HepG2 (cell line): ENCODE measurements around the gene MAN2C1. TPM values are rescaled to one million over a fixed set of nuclear protein-coding genes. Genes with fewer than 3 reads are reported as not detected.

ENCODE experiments used
- ATAC-seq: fragments of 200-7000 bp; cut with Tn5 transposase; 3 replicates; pipeline ENCODE4 v1.9.1; 2020; ENCODE audit warnings: mild to moderate bottlenecking, moderate library complexity
- BruUV-seq: library from RNA; stranded (reverse); fragments of 400-500 nt; replicated peaks from 2 replicates; lab custom pipeline; 2021; lab: Mats Ljungman, UMichigan
- CTCF ChIA-PET: fragments of 300-600 bp; formaldehyde crosslinking; extraction: SDS; loops from one replicate; lab custom pipeline; 2021; ENCODE audit warnings: low total read pairs, inconsistent platforms, low intra/inter-chr PET ratio; lab: Yijun Ruan, JAX
- POLR2A ChIA-PET: fragments of 350-600 bp; sonication (Branson Sonifier 250); formaldehyde crosslinking; loops from one replicate; lab custom pipeline; 2020; ENCODE audit warnings: antibody characterized with exemption, inconsistent platforms; lab: Yijun Ruan, JAX
- DNase-seq: peaks from one replicate; pipeline ENCODE4 v3.0.0-alpha.2; 2015; ENCODE audit warnings: low spot score
- FAIRE-seq: peaks from 3 replicates; lab custom pipeline; 2011; peaks lifted over from hg19 to GRCh38; lab: Jason Lieb, UNC
- H2AFZ ChIP-seq: one replicate; pipeline ENCODE4 v1.6.1; 2011; ENCODE audit warnings: low read length, inconsistent platforms
- H3K27ac ChIP-seq: fragments of 300-600 bp; 3 replicates; pipeline ENCODE4 v1.8.0; 2011; ENCODE audit warnings: mixed run types, mild to moderate bottlenecking, mixed read lengths, low read length, inconsistent platforms; ENCODE audit not compliant: insufficient read depth; ENCODE audit errors: extremely low read length
- H3K27me3 ChIP-seq, 2 experiments: fragments of 200-600 bp in 1 of 2; 2 replicates in 1 of 2; 3 replicates in 1 of 2; pipeline versions ENCODE4 v1.6.0 to v1.8.0; 2011; ENCODE audit warnings: low read length in 2 of 2, mild to moderate bottlenecking in 2 of 2, moderate library complexity in 2 of 2, inconsistent platforms in 1 of 2; ENCODE audit not compliant: insufficient read depth in 2 of 2, control insufficient read depth in 1 of 2
- H3K36me3 ChIP-seq, 2 experiments: fragments of 200-600 bp in 1 of 2; replicated peaks in 1 of 2; 2 replicates in 1 of 2; 3 replicates in 1 of 2; pipeline versions ENCODE4 v1.5.1 to v1.8.0; 2011; ENCODE audit warnings: low read length in 2 of 2, inconsistent platforms in 1 of 2; ENCODE audit not compliant: insufficient read depth in 2 of 2, control insufficient read depth in 1 of 2
- H3K4me1 ChIP-seq: 2 replicates; pipeline ENCODE4 v1.5.1; 2012; ENCODE audit warnings: low read length, inconsistent platforms; ENCODE audit not compliant: insufficient read depth
- H3K4me2 ChIP-seq: 2 replicates; pipeline ENCODE4 v1.6.0; 2011; ENCODE audit warnings: low read depth, low read length, inconsistent platforms
- H3K4me3 ChIP-seq, 3 experiments: fragments of 200-600 bp in 1 of 3; sonication (generic), shearing (Covaris generic) in 1 of 3; replicated peaks in 1 of 3; 2 replicates each; pipeline ENCODE4 v1.5.1; 2011 to 2016; ENCODE audit warnings: low read length in 3 of 3, inconsistent platforms in 2 of 3, low read depth in 2 of 3, mild to moderate bottlenecking in 2 of 3, control low read depth in 1 of 3, mixed read lengths in 1 of 3; ENCODE audit not compliant: insufficient read depth in 1 of 3
- H3K79me2 ChIP-seq: one replicate; pipeline ENCODE4 v1.6.1; 2011; ENCODE audit warnings: low read length, inconsistent platforms; ENCODE audit not compliant: insufficient read depth
- H3K9ac ChIP-seq: 2 replicates; pipeline ENCODE4 v1.6.0; 2011; ENCODE audit warnings: mild to moderate bottlenecking, low read depth, low read length, inconsistent platforms; ENCODE audit not compliant: insufficient read depth
- H3K9me3 ChIP-seq: 2 replicates; pipeline ENCODE4 v1.5.1; 2012; ENCODE audit warnings: mild to moderate bottlenecking, low read length
- H4K20me1 ChIP-seq: 2 replicates; pipeline ENCODE4 v1.6.0; 2011; ENCODE audit warnings: inconsistent platforms, mild to moderate bottlenecking, low read length, moderate library complexity; ENCODE audit not compliant: insufficient read depth
- AGO2 ChIP-seq: fragments of 200-400 bp; formaldehyde crosslinking; optimal IDR thresholded peaks from 2 replicates; pipeline ENCODE3; 2017; ENCODE audit warnings: mild to moderate bottlenecking, low read depth, low read length, moderate library complexity
- PBX2 ChIP-seq: IDR thresholded peaks from 2 replicates; pipeline ENCODE4 v1.6.1; 2016; ENCODE audit warnings: control low read depth
- ZNF629 ChIP-seq: sonication (generic); formaldehyde crosslinking; conservative IDR thresholded peaks from 2 replicates; pipeline ENCODE4 v1.5.0; 2020; ENCODE audit warnings: missing genetic modification reagents
- ZSCAN31 ChIP-seq: sonication (generic); formaldehyde crosslinking; IDR thresholded peaks from 2 replicates; pipeline ENCODE4 v1.5.0; 2020; ENCODE audit warnings: low read depth, mild to moderate bottlenecking, missing genetic modification reagents
- ZSCAN9 ChIP-seq: IDR thresholded peaks from 2 replicates; pipeline ENCODE4 v1.6.1; 2016; ENCODE audit warnings: borderline replicate concordance
- WGBS: methylation state at CpG from one replicate; pipeline ENCODE4 v1.1.6; 2017; ENCODE audit warnings: low lambda C conversion rate; 5-methylcytosine and 5-hydroxymethylcytosine counted together
- in situ Hi-C: cut with HindIII; loops from 2 replicates; pipeline ENCODE4 v1.10.0; 2017; ENCODE audit warnings: low pct_unique_long_range_greater_than_20kb; ENCODE audit not compliant: extremely low pct_ligation_motif_present
- intact Hi-C: fragments of 100-400 bp; cut with micrococcal nuclease; formaldehyde crosslinking; loops from one replicate; pipeline ENCODE4 v1.10.0; 2022; ENCODE audit not compliant: unreplicated experiment
- polyA plus RNA-seq, 8 experiments: library from polyadenylated mRNA; depleted of rRNA in 3 of 8; stranded (reverse) in 7 of 8; unstranded in 1 of 8; fragments of >200 nt; fragmentation: Illumina TruSeq in 4 of 8; extraction: Trizol in 4 of 8; gene quantifications; 2 replicates each; pipeline versions ENCODE4 v1.2.1 to v1.2.3, GENCODE V29; 2011 to 2016; ENCODE audit warnings: low read depth in 4 of 8, missing spikeins in 1 of 8, mixed read lengths in 1 of 8; ENCODE audit not compliant: insufficient read depth in 1 of 8
- total RNA-seq, 5 experiments: library from RNA; depleted of rRNA; stranded (reverse); fragments of >200 nt; fragmentation: Illumina TruSeq; extraction: Trizol; gene quantifications; 2 replicates each; pipeline ENCODE4 v1.2.3, GENCODE V29; 2016; ENCODE audit warnings: low read depth in 1 of 5
- TF ChIP-seq, protein P1 (sequence below): sonication (generic); formaldehyde crosslinking; IDR thresholded peaks from 2 replicates; pipeline ENCODE4 v1.5.1; 2020; ENCODE audit warnings: mild to moderate bottlenecking, missing genetic modification reagents, moderate library complexity

The MAN2C1 gene
- total and polyA plus RNA-seq, 2 of the 13 experiments (the other 11 are each of a cell fraction or from before 2014, with no cell fraction given), result 62.6 to 71.0 TPM

GRCh38 chr15:75359537-75360250 is 8.7 kb downstream of the MAN2C1 start (continued):
- TF ChIP-seq PBX2 (CRISPR knock-in tag), result no peak
- TF ChIP-seq ZSCAN9 (CRISPR knock-in tag), result no peak
- TF ChIP-seq ZSCAN31, result no peak
- TF ChIP-seq, protein P1, sequence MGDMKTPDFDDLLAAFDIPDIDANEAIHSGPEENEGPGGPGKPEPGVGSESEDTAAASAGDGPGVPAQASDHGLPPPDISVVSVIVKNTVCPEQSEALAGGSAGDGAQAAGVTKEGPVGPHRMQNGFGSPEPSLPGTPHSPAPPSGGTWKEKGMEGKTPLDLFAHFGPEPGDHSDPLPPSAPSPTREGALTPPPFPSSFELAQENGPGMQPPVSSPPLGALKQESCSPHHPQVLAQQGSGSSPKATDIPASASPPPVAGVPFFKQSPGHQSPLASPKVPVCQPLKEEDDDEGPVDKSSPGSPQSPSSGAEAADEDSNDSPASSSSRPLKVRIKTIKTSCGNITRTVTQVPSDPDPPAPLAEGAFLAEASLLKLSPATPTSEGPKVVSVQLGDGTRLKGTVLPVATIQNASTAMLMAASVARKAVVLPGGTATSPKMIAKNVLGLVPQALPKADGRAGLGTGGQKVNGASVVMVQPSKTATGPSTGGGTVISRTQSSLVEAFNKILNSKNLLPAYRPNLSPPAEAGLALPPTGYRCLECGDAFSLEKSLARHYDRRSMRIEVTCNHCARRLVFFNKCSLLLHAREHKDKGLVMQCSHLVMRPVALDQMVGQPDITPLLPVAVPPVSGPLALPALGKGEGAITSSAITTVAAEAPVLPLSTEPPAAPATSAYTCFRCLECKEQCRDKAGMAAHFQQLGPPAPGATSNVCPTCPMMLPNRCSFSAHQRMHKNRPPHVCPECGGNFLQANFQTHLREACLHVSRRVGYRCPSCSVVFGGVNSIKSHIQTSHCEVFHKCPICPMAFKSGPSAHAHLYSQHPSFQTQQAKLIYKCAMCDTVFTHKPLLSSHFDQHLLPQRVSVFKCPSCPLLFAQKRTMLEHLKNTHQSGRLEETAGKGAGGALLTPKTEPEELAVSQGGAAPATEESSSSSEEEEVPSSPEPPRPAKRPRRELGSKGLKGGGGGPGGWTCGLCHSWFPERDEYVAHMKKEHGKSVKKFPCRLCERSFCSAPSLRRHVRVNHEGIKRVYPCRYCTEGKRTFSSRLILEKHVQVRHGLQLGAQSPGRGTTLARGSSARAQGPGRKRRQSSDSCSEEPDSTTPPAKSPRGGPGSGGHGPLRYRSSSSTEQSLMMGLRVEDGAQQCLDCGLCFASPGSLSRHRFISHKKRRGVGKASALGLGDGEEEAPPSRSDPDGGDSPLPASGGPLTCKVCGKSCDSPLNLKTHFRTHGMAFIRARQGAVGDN (CRISPR knock-in tag), result no peak

DNA sequence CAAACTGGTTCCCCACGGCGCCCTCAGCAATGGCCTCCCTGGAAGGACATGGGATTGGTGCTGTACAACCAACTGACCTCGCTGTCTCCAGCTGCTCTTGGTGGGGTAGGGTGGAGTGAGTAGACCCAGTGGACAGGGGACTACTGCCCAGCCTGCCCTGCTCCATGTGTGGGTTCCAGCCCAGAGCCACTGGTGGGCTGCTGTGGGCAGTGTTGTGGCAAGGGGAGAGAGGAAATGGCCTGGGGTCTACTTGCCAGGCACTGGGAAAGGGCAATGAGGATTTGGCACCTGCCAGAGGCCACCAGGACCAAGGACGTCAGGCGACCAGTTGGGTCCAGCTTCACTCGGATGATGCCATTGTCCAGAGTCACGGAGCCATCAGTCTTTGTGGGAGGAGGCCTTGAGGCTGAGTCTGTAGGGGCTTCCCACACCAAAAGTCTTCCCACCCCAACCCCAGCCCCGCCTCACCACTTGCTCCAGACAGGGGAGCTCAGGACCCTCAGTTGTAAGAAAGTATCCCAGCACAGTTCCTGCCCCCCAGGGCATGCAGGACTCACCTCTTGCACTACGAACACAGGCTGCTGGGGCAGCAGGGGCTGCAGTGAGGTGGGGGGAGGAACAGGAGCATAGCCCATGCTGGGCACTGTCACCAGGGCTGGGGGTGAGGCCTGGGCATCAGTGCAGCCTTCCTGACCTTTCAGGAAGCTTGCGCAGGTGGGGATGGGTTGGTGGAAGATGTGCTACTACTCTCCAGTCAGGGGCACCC is 9.5 kb downstream of the MAN2C1 start:
- ChIA-PET CTCF (no interaction called here), POLR2A (interaction anchor here (2.1 kb wide), 1 partner anchor 10 kb away, joined by 10 read pairs; the partner anchor contains the start of gene MAN2C1)
- TF ChIP-seq ZNF629 (no peak), AGO2 (peak; percentile 21)
- H3K4me3 ChIP-seq, result no peak overlapping the region
- no peak for DNase-seq
- FAIRE-seq, result no peak
- no peak overlapping the region for H3K9ac ChIP-seq
- H3K79me2 ChIP-seq, result no peaks in the 10 kb centered on the region
- BruUV-seq, result no TSS peak
- intact Hi-C loops (no loop called here), in situ Hi-C loops (no loop called here)
- H3K27ac ChIP-seq, result no peak overlapping the region
- H2AFZ ChIP-seq, result no peak overlapping the region
- H3K27me3 ChIP-seq, result no peaks in the 10 kb centered on the region
- no peak for ATAC-seq
- 94% methylated on average over 5 of the region's 10 CpGs for WGBS
- H4K20me1 ChIP-seq, result no peaks in the 10 kb centered on the region
- H3K4me1 ChIP-seq, result peaks cover 2% of the 10 kb centered on the region
- no peak overlapping the region for H3K4me2 ChIP-seq
- no peaks in the 10 kb centered on the region for H3K9me3 ChIP-seq
- peaks cover 14 to 27% of the 10 kb centered on the region in 2 experiments; a peak in 4 of 5 replicates for H3K36me3 ChIP-seq
